Measurements from ENCODE around the gene CIAO3. TPM values are rescaled to one million over a fixed set of nuclear protein-coding genes. Genes with fewer than 3 reads are reported as not detected.
"Not testable (repeated sequence)": the region's sequence is repeated elsewhere in the genome, so short reads cannot be mapped to it uniquely, and the experiment has no call there.

Gene CIAO3
- total RNA-seq, 2 donors from 2014 or later = 41.4 to 43.3 TPM

DNA sequence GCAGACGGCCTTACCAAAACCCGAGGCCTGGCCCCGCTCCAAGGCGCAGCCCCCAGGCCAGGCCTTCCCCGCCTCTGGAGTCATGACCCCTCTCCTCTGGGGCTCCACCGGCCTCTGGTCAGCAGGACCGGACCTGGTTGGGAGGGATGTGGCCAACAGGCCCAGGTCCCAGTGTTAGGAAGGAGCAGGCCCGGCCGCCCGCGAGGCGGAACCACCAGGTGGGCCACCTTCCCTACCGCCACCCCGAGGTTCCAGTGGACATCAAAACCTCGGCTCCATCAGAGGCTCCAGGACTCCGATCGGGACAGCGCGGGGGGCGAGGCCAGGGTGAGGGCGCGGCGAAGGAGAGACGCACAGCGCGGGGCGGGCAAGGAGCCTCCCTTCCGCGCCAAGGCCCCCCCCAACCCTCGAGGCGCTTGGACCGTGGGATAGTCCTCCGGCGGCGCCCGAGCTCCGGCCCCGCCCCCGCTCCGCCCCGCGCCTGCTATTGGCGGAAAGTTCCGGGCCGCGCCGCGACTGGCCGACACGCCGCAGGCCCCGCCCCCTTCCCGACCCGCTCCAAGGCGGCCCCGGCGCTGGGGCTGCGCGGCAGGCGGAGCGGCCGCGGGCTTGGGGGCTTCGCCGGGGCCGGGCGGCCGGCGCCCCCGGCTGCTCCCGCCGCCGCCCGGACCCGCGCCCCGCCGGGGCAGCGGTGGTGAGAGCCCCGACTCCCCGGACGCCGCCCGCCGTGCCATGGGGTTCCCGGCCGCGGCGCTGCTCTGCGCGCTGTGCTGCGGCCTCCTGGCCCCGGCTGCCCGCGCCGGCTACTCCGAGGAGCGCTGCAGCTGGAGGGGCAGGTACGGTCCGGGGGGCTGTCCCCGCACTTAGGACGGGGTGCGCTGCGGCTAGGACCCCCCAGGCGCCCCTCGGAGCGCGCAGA, 26.0 kb downstream of the CIAO3 start, which contains the start of gene METRN:
Gene METRN (plus strand): TSS at position 561 of the 919 bp plus-strand sequence. CDS start 172 bp downstream, at position 733.
- no peaks in the 10 kb centered on the region for H3K36me3 ChIP-seq (ENCODE audit: control insufficient read depth, insufficient read depth, low read length)
- peak within 1 kb of the TSS; percentile 68 for H3K27ac ChIP-seq (ENCODE audit: low read depth, low read length)
- Mint-ChIP-seq H3K9me3 (no peaks in the 10 kb centered on the region), H3K4me1 (peaks cover 6% of the 10 kb centered on the region), H3K27ac (no peak within 1 kb of the TSS), H3K4me3 (peak within 1 kb of the TSS; percentile 49), H3K36me3 (ENCODE audit: low read depth) (no peaks in the 10 kb centered on the region), H3K27me3 (ENCODE audit: insufficient read depth) (peaks cover 38% of the 10 kb centered on the region)
- peak within 1 kb of the TSS; percentile 60 for H3K4me3 ChIP-seq (ENCODE audit: low read length)
- TF ChIP-seq, protein P1, sequence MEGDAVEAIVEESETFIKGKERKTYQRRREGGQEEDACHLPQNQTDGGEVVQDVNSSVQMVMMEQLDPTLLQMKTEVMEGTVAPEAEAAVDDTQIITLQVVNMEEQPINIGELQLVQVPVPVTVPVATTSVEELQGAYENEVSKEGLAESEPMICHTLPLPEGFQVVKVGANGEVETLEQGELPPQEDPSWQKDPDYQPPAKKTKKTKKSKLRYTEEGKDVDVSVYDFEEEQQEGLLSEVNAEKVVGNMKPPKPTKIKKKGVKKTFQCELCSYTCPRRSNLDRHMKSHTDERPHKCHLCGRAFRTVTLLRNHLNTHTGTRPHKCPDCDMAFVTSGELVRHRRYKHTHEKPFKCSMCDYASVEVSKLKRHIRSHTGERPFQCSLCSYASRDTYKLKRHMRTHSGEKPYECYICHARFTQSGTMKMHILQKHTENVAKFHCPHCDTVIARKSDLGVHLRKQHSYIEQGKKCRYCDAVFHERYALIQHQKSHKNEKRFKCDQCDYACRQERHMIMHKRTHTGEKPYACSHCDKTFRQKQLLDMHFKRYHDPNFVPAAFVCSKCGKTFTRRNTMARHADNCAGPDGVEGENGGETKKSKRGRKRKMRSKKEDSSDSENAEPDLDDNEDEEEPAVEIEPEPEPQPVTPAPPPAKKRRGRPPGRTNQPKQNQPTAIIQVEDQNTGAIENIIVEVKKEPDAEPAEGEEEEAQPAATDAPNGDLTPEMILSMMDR (conservative IDR thresholded peaks at IDR 0.05) = no peak
- no peak within 1 kb of the TSS for H3K9ac ChIP-seq (ENCODE audit: extremely low read depth, low read length, poor library complexity, severe bottlenecking)
- H3K9me3 ChIP-seq (ENCODE audit: control insufficient read depth, low read length) = no peaks in the 10 kb centered on the region
- peaks cover 42% of the 10 kb centered on the region for H3K27me3 ChIP-seq (ENCODE audit: control insufficient read depth, insufficient read depth, low read length, poor library complexity, severe bottlenecking)
- 9 to 59% methylated on average over 6 to 108 of the region's 108 CpGs for WGBS, 2 experiments (ENCODE audit: insufficient coverage in 1 of 2, insufficient read length in 1 of 2)
- peaks cover 4% of the 10 kb centered on the region for H3K4me1 ChIP-seq (ENCODE audit: control insufficient read depth, insufficient read depth, low read length)
- DNase-seq = peak; percentile 95

DNA sequence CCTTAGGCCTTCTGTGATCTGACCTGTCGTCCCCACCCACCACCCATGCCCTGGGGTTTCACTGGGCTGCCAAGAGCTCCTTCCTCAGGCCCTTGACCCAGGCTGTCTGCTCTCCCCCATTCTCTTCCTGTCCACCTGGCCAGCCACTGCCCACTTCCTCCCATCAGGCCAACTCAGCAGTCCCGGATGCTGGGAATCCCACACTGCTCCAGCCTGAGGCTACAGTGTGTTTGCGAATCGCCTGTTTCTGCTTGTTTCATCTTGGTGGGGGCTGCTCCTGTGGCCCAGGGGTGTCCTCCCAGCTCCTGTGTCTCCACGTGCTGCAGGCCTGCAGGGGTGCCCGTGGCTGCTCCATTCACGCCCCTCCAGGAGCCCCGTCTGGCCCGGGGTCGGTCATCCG, 26.7 kb downstream of the CIAO3 start:
- Histone ChIP-seq H3K27ac (ENCODE audit: low read depth, low read length) (no peak overlapping the region), H3K36me3 (ENCODE audit: control insufficient read depth, insufficient read depth, low read length) (no peaks in the 10 kb centered on the region), H3K27me3 (ENCODE audit: control insufficient read depth, insufficient read depth, low read length, poor library complexity, severe bottlenecking) (peaks cover 49% of the 10 kb centered on the region), H3K4me3 (ENCODE audit: low read length) (no peak overlapping the region), H3K9ac (ENCODE audit: extremely low read depth, low read length, poor library complexity, severe bottlenecking) (no peak overlapping the region), H3K9me3 (ENCODE audit: control insufficient read depth, low read length) (no peaks in the 10 kb centered on the region), H3K4me1 (ENCODE audit: control insufficient read depth, insufficient read depth, low read length) (peaks cover 4% of the 10 kb centered on the region)
- Mint-ChIP-seq H3K4me1 (peaks cover 6% of the 10 kb centered on the region), H3K27ac (no peak overlapping the region), H3K4me3 (no peak overlapping the region), H3K9me3 (no peaks in the 10 kb centered on the region), H3K27me3 (ENCODE audit: insufficient read depth) (peaks cover 45% of the 10 kb centered on the region), H3K36me3 (ENCODE audit: low read depth) (no peaks in the 10 kb centered on the region)
- DNase-seq = no peak
- WGBS, 2 experiments (ENCODE audit: insufficient coverage in 1 of 2, insufficient read length in 1 of 2) = 93 to 94% methylated on average over 5 to 11 of the region's 11 CpGs
- TF ChIP-seq, protein P1 (conservative IDR thresholded peaks at IDR 0.05) = no peak

DNA sequence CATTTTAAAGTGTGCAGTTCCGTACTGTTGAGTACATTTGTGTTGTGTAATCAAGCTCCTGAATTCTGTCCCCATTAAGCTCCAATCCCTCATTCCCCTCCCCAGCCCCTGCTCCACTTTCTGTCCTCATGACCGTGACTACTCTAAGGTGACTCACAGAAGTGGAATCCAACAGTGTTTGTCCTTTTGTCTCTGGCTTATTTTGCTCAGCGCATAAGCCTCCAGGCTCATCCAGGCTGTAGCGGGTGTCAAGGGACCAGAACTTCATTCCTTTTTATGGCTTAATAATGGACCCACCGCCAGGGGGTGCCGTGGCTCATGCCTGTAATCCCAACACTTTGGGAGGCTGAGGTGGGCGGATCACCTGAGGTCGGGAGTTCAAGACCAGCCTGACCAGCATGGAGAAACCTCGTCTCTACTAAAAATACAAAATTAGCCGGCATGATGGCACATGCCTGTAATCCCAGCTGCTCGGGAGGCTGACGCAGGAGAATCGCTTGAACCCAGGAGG, 28.0 kb downstream of the CIAO3 start:
- not testable (repeated sequence) for H3K4me1 ChIP-seq (ENCODE audit: control insufficient read depth, insufficient read depth, low read length); H3K27ac ChIP-seq (ENCODE audit: low read depth, low read length); H3K4me3 ChIP-seq (ENCODE audit: low read length); H3K9me3 ChIP-seq (ENCODE audit: control insufficient read depth, low read length); H3K4me1 Mint-ChIP-seq; H3K9me3 Mint-ChIP-seq; H3K36me3 ChIP-seq (ENCODE audit: control insufficient read depth, insufficient read depth, low read length); H3K4me3 Mint-ChIP-seq; H3K36me3 Mint-ChIP-seq (ENCODE audit: low read depth); H3K9ac ChIP-seq (ENCODE audit: extremely low read depth, low read length, poor library complexity, severe bottlenecking)
- peak overlapping the region; percentile 75 for H3K27ac Mint-ChIP-seq
- peaks cover 62% of the 10 kb centered on the region for H3K27me3 ChIP-seq (ENCODE audit: control insufficient read depth, insufficient read depth, low read length, poor library complexity, severe bottlenecking)
- peaks cover 58% of the 10 kb centered on the region for H3K27me3 Mint-ChIP-seq (ENCODE audit: insufficient read depth)
- WGBS, 2 experiments (ENCODE audit: insufficient coverage in 1 of 2, insufficient read length in 1 of 2) = 24 to 57% methylated on average over 5 to 13 of the region's 13 CpGs
- TF ChIP-seq, protein P1 (conservative IDR thresholded peaks at IDR 0.05) = peak; percentile 76
- peak; percentile 91 for DNase-seq
